HG03045 (cell line): Measurements from ENCODE around the gene CFAP410.
"Not testable (repeated sequence)": the region's sequence is repeated elsewhere in the genome, so short reads cannot be mapped to it uniquely, and the experiment has no call there.

Experiments
- ATAC-seq: cut with Tn5 transposase; IDR thresholded peaks from one replicate; pipeline ENCODE4 v1.9.1; 2021; ENCODE audit warnings: mild to moderate bottlenecking, moderate library complexity; ENCODE audit not compliant: unreplicated experiment

Gene CFAP410

DNA sequence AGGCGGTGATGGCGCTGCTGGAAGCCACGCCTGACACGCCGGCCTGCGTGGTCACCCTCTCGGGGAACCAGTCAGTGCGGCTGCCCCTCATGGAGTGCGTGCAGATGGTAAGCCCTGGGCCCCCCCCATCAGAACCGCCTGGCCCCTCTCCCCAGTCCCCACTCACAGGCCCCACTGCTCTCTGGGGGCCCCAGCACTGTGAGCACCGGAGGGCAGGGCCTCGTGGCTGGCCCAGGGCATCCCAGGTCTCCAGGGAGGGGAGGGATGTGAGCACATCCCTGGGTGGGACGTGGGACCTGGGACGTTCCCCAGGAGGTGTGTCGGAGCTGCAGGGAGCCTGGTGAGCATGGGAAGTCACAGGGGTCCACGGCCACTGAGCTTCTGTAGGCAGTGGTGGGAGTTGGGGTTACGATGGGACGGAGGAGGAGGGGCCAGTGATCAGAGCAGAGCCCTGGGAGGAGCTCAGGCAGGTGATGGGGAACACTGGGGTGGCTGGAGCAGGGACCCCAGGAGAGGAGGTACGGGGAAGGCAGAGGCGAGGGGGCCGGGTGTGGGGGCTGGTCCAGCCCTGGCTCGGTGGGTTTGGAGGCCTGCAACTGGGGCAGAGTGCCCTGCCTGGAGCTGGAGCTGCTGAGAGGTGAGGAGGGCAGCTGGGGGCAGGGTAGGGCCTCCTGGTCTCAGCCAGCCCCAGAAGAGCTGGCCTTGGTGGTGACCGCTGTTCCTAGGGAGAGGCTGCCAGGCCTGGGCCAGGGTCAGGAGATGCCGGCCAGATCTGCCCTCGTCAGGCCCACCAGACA lies 20.5 kb downstream of the CFAP410 start:
- no peak for ATAC-seq

DNA sequence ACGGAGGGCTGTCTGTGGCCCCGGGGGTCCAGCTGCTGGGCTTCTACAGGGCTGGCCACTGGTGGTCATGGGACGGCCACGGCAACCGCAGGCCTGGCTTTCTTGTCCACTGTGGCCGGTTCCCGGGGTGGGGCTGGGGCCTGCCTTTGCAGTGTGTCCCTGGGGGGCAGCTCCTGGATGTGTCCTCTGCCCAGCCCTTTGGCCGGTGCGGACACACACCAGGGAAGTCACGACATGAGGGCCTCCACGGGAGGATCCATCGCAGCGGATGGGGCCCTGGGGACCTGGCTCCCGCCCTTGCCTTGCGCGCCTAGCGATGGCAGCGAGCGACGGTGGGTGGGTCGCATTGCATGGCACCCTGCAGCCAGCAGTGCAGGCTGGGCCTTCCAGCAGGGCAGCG lies 21.3 kb downstream of the CFAP410 start:
- no peak for ATAC-seq

GRCh38 chr21:44317241-44317782 lies 21.9 kb downstream of the CFAP410 start:
- no peak for ATAC-seq

- no peak for ATAC-seq
Observed at GRCh38 chr21:44316277-44316900, 22.8 kb downstream of the CFAP410 start.

DNA sequence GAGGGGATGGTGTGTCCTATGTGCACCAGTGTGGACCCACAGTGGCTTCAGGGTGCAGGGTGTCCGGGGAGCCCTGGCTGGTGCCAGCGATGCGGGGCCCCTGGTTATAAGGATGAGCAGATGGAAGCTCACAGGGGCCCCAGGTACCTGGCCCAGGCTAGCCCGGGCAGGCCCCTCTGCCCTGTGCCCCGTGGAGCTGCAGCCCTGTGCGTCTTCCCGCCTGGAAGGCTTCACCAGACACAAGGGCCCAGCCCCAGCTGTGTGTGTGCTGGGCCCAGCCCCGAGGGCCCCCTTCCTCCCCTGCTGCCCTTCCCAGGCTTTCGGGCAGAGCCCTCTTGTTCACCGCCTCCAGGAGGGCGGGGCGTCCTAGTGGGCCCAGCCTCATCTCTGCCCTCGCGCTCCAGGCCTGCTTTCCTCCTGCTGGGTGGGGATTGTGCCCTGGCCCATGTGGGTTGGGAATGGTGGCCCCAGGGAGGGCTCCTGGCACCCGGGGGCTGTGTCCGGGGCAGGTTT lies 23.4 kb downstream of the CFAP410 start:
- no peak for ATAC-seq

GRCh38 chr21:44314561-44314960 lies 24.6 kb downstream of the CFAP410 start:
- ATAC-seq = no peak

- no peak for ATAC-seq
Observed at GRCh38 chr21:44314128-44314527, 25.1 kb downstream of the CFAP410 start.

DNA sequence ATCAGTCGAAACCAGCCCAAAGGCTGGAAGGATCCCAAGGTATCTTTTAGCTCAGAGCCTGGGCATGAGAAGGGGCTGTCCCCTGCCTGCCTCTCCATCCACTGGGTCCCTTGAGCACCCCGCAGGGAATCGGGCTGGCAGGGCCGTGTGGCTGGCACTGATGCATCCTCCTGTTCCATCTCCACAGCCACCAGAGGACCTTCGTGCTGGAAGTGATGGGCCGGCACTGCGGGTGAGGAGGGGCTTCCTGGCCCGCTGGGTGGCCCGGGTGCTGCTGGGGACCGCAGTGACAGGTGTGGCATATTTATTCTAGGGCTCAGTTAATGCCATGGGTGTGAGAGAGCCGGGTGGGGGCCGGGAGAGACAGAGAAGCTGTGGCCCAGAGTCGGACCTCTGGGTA lies 25.7 kb downstream of the CFAP410 start:
- no peak for ATAC-seq

DNA sequence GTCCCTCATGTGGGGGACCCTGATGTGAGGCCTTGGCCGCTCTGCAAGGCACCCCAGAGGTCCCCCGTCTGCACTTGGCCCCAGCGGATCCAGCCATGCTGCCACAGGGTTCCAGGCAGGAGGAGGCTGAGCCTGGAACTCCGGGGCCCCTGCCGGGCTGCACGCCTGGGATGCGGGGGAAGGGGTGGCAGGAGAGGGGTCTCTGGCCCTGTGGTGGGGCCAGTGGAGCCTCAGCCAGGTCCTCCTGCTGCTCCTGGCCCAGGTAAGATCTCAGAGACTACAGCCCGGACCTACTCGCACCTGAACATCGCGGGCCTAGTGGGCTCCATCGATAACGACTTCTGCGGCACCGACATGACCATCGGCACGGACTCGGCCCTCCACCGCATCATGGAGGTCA lies 26.5 kb downstream of the CFAP410 start:
- no peak for ATAC-seq

- ATAC-seq = no peak
Observed at GRCh38 chr21:44312089-44312488, 27.1 kb downstream of the CFAP410 start.

DNA sequence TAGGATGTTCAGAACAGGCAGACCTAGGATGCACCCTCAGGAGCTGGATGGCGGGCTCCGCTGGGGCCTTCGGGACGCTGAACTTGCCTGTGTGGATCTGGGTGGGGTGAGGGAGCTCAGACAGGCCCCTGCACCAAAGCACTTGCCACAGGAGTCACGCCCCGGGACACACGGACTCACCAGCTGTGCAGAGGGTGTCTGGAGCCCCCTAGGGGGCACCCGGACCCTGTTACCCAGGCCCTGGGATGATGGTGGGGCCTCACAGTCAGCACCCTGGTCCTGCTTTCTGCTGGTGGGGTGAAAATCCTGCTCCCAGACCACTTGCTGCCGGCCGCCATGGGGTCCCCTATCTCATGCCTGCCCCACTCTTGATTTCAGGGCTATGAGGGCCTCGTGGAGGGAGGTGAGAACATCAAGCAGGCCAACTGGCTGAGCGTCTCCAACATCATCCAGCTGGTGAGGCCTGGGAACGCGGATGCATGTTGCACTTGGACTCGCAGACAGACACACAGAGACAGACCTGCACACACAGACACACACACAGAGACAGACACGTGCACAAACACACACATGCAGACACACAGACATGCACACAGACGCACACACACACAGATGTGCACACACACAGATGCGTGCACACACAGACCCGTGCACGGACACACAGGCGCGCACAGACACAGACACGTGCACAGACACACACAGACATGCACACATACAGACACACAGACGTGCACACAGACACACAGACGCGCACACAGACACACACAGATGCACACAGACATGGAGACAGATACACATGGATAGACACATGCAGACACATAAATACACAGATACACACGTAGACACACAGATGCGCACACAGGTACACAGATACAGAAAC lies 28.3 kb downstream of the CFAP410 start:
- no peak for ATAC-seq

DNA sequence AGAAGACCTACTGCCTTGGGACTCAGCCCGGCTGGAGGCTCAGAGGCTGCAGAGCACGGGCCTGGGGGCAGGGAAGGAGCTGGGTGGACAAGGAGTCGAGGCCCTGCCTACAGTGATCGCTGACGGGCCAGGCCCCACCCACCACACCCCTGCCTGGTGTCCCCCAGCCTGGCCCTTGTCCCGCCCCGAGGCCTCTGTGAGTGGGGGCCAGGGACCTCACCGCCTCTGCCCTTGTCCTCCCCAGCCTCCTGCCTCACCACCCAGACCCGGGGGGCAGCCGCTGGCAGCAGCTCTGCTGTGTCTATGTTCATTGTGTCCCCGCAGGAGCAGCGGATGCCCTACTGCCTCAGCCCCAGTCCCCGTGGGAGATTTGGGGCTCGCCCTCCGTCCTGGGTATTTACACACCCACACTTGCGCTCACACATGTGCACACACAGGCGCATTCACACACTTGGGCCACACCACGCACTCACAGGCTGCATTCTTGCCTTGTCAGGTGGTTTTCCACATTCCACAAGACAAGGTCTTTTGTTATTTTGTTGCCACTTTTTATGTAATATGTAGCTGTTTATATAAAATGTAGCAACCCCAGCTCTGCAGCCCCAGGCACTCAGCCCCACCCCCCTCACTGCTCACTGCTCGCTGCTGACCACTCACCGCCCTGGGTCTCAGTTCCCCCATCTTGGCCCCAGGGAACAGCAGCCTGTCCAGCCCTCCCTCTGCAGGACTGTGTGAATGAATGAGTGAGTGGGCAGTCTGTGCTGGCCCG lies 32.1 kb downstream of the CFAP410 start:
- ATAC-seq = no peak

DNA sequence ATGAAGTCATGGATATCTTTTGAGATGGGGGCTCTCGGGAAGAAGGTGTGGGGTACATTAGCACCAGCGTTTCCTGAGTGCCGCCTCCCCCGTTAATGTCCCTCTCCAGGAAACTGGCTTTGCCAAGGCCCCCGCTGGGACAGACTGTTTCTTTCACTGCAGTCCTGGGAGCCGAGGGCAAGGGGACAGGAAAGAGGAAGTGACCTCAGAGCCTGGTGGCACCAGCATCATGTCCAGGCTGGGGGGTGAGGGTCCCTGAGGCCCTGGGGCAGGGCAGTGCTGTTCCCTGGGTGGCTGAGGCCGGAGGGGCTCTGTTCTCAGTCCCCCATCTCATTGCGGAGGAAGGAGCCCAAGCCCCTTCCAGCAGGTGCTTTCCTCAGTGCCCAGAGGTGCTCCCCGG lies 33.5 kb downstream of the CFAP410 start:
- ATAC-seq = no peak

GRCh38 chr21:44304877-44305293 lies 34.3 kb downstream of the CFAP410 start:
- ATAC-seq = no peak

DNA sequence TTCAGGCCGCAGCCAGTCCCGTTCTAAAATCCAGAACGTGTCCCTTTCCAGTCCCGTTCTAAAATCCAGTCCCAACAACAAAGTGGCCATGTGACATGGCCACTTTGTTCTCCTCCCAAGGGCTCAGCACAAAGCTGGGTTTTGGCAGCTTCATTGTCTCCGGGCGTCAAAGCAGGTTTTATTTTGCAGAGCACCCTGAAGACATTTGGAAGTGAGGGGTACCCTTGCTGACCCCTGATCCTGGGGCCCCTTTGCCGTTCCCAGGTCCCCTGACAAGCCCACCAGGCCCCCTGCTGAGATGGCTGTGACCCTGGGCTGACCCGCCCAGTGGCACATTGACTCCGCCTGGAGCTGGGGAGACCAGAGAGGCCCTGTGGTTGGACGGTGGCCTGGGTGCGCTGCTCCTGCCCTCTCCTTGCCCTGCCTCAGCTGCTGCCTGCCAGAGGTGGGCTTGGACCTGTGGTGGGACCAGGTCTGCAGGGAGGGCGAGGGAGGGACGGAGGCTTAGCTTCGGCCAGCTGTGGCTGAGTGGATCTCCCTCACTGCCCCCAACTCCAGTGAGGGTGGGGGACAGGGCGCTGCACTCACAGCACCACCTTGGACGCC lies 35.1 kb downstream of the CFAP410 start:
- no peak for ATAC-seq

- ATAC-seq = no peak
Observed at GRCh38 chr21:44303490-44303981, 35.7 kb downstream of the CFAP410 start.

- ATAC-seq = not testable (repeated sequence)
Observed at GRCh38 chr21:44302573-44303401, 36.4 kb downstream of the CFAP410 start.

GRCh38 chr21:44301961-44302406 lies 37.2 kb downstream of the CFAP410 start:
- no peak for ATAC-seq

DNA sequence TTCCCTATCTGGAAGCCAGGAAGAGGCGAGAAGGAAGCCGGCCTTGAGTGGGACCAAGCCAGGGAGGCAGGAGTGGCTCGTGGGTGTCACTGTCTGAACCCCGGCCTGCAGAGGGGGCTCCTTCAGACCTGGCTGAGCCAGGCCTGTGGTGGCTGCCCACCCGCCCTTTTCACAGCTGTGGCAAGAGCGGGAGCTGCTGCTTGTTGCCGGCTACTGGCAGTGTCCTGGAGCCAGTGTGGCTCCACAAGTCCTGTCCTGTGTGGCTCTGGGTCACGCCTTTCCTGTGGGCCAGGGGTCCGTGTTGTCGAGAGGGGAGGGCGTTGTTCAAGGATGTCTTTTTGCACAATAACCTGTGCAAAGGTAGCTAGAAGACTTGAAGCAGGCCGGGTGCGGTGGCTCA lies 38.0 kb downstream of the CFAP410 start:
- no peak for ATAC-seq
